NCI-H146 (cell line): ENCODE data around the gene LAMC1.

Experiments used
- DNase-seq: peaks from one replicate; lab custom pipeline; 2025; lab: John Stamatoyannopoulos, UW

Gene LAMC1

GRCh38 chr1:183194527-183195141, 171.4 kb downstream of the LAMC1 start:
- no peak for DNase-seq

GRCh38 chr1:183195142-183195574, 171.9 kb downstream of the LAMC1 start:
- DNase-seq = no peak
